Vagina (tissue), 2 donors: Measurements from ENCODE around the gene DOCK4.

ENCODE experiments used
- CTCF ChIP-seq, 3 experiments: fragments of 450-650 bp in 2 of 3; fragments of 200-600 bp in 1 of 3; sonication (generic) in 1 of 3; IDR thresholded peaks; one replicate each; pipeline ENCODE4 v1.5.1; 2017 to 2019; ENCODE audit warnings: antibody characterized with exemption in 3 of 3, mild to moderate bottlenecking in 2 of 3, moderate library complexity in 2 of 3
- POLR2AphosphoS5 ChIP-seq, 2 donors: sonication (generic); formaldehyde crosslinking; IDR thresholded peaks; one replicate each; pipeline ENCODE4 v1.9.0; 2017; ENCODE audit warnings: antibody characterized with exemption in 2 of 2, mild to moderate bottlenecking in 2 of 2, low read depth in 1 of 2; ENCODE audit not compliant: insufficient read depth in 1 of 2

GRCh38 chr7:112007185-112007584 is 199.0 kb downstream of the DOCK4 start:
- TF ChIP-seq POLR2AphosphoS5 (IDR thresholded peaks at IDR 0.05; ENCODE audit: insufficient read depth in 1 of 2, low read depth in 1 of 2) (no peak), CTCF (IDR thresholded peaks at IDR 0.05) (no peak)
